Esophagus muscularis mucosa (tissue), 4 donors: ENCODE data around the gene CCL15. TPM values are rescaled to one million over a fixed set of nuclear protein-coding genes. Genes with fewer than 3 reads are reported as not detected.
"Not testable (repeated sequence)": the region's sequence is repeated elsewhere in the genome, so short reads cannot be mapped to it uniquely, and the experiment has no call there.

ENCODE experiments used
- DNase-seq: peaks from one replicate; pipeline ENCODE4 v3.0.0-alpha.2; 2017; ENCODE audit errors: extremely low spot score
- H3K27ac ChIP-seq, 4 donors: fragments of 200-600 bp; sonication (generic); replicated peaks in 1 of 4; 1 replicate in 3 of 4; 2 replicates in 1 of 4; pipeline ENCODE4 v1.5.1; 2016 to 2019; ENCODE audit warnings: mild to moderate bottlenecking in 1 of 4
- H3K27me3 ChIP-seq, 4 donors: fragments of 200-600 bp; sonication (generic); one replicate each; pipeline versions ENCODE4 v1.5.1 to v1.6.0; 2016 to 2019
- H3K36me3 ChIP-seq, 4 donors: fragments of 200-600 bp; sonication (generic); one replicate each; pipeline ENCODE4 v1.5.1; 2016 to 2019
- H3K4me1 ChIP-seq, 4 donors: fragments of 200-600 bp; sonication (generic); one replicate each; pipeline ENCODE4 v1.5.1; 2016 to 2019
- H3K4me3 ChIP-seq, 4 donors: fragments of 200-600 bp; sonication (generic); 1 replicate in 2 of 4; 2 replicates in 2 of 4; pipeline ENCODE4 v1.5.1; 2016 to 2019; ENCODE audit warnings: mild to moderate bottlenecking in 4 of 4, moderate library complexity in 1 of 4
- H3K9me3 ChIP-seq, 4 donors: fragments of 200-600 bp; sonication (generic); 1 replicate in 3 of 4; 2 replicates in 1 of 4; pipeline ENCODE4 v1.5.1; 2016 to 2019
- EP300 ChIP-seq: sonication (generic); formaldehyde crosslinking; IDR thresholded peaks from one replicate; pipeline ENCODE4 v1.6.1; 2017; ENCODE audit warnings: antibody characterized with exemption
- POLR2A ChIP-seq: fragments of 450-650 bp; IDR thresholded peaks from one replicate; pipeline ENCODE4 v1.6.1; 2017; ENCODE audit warnings: antibody characterized with exemption, moderate library complexity, mild to moderate bottlenecking, low read depth
- POLR2AphosphoS5 ChIP-seq, 2 donors: sonication (generic); formaldehyde crosslinking; IDR thresholded peaks; one replicate each; pipeline ENCODE4 v1.6.1; 2017; ENCODE audit warnings: antibody characterized with exemption in 2 of 2
- WGBS: methylation state at CpG from one replicate; pipeline ENCODE4 v1.1.5; 2018; 5-methylcytosine and 5-hydroxymethylcytosine counted together
- intact Hi-C: fragments of 100-400 bp; cut with DNase I; formaldehyde crosslinking; loops from one replicate; pipeline ENCODE4 v1.15.1; 2023
- total RNA-seq, 4 donors: library from RNA; depleted of rRNA; stranded (reverse); fragments of >200 nt; gene quantifications; one replicate each; pipeline versions ENCODE4 v1.1.0 to v1.2.1, GENCODE V29; 2016
- TF ChIP-seq, protein P1 (sequence below), 3 experiments: fragments of 200-600 bp in 2 of 3; fragments of 450-650 bp in 1 of 3; sonication (generic) in 2 of 3; IDR thresholded peaks; one replicate each; pipeline ENCODE4 v1.5.1; 2017 to 2019; ENCODE audit warnings: antibody characterized with exemption in 3 of 3, mild to moderate bottlenecking in 2 of 3, moderate library complexity in 1 of 3

CCL15 gene
- total RNA-seq, 4 donors from 2014 or later: not detected

DNA sequence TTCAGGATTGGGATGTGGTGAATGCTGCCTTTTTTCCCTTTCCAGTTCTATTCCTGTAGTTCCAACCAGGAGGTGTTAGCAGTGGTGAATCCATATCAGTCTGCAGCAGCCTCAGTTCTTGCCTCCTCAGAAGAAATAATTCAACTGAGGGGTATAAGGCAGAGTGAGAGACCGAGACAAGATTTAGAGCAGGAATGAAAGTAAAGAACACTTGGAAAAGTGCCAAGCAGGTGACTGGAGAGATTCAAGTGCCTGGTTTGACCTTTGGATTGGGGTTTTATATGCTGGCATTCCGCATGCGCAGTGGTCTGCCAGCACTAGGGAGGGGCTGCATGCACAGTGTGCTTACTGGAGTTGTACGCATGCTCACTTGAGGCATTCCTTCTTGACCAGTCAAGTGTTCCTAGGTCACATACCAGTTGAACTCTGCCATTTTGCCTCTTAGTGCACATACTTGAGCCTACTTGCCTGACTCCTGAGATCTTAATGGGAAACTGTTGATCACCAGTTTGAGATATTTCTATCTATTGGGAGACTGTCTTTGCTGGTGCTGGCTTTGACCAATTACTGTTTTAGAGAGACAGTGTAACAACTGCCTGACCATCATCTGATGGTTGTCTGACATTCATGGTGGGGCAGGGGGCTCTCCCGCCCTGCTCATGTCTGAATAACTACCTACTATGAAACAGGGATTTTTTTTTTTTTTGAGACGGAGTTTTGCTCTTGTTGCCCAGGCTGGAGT, 680 bp upstream of the CCL15 start:
- H3K27ac ChIP-seq: no peak overlapping the region
- 74% methylated on average over 6 of the region's 6 CpGs for WGBS
- no peak overlapping the region for H3K4me3 ChIP-seq
- no peaks in the 10 kb centered on the region for H3K36me3 ChIP-seq
- no peak for DNase-seq
- H3K27me3 ChIP-seq: peaks cover 0 to 20% (median 0%) of the 10 kb centered on the region in 4 donors
- no peak for TF ChIP-seq POLR2AphosphoS5 (IDR thresholded peaks at IDR 0.05)
- TF ChIP-seq, protein P1, sequence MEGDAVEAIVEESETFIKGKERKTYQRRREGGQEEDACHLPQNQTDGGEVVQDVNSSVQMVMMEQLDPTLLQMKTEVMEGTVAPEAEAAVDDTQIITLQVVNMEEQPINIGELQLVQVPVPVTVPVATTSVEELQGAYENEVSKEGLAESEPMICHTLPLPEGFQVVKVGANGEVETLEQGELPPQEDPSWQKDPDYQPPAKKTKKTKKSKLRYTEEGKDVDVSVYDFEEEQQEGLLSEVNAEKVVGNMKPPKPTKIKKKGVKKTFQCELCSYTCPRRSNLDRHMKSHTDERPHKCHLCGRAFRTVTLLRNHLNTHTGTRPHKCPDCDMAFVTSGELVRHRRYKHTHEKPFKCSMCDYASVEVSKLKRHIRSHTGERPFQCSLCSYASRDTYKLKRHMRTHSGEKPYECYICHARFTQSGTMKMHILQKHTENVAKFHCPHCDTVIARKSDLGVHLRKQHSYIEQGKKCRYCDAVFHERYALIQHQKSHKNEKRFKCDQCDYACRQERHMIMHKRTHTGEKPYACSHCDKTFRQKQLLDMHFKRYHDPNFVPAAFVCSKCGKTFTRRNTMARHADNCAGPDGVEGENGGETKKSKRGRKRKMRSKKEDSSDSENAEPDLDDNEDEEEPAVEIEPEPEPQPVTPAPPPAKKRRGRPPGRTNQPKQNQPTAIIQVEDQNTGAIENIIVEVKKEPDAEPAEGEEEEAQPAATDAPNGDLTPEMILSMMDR (IDR thresholded peaks at IDR 0.05): no peak
- no peak for TF ChIP-seq POLR2A
- TF ChIP-seq EP300: no peak
- no peaks in the 10 kb centered on the region for H3K4me1 ChIP-seq
- intact Hi-C loops: no loop called here
- no peaks in the 10 kb centered on the region for H3K9me3 ChIP-seq

DNA sequence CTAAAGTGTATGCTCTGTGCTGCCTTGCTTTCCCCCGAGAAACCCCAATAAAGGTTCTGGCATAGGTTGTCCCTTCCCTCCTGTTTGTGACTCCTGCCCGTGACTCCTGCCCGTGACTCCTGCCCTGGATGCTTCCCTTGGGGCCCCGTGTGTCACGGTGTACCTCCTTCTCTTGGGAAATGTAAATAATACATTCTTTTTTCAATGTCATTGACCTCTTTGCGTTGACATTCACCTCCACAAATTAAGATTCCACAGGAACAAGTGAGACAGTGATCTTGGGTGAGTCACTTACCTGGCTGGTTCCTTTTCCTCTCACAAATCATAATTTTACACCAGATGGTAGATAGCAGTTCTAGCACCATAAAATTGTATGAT, 632 bp downstream of the CCL15 start:
- 65% methylated on average over 6 of the region's 6 CpGs for WGBS
- peaks cover 0 to 20% (median 0%) of the 10 kb centered on the region in 4 donors for H3K27me3 ChIP-seq
- DNase-seq: no peak
- H3K36me3 ChIP-seq: no peaks in the 10 kb centered on the region
- H3K4me1 ChIP-seq: no peaks in the 10 kb centered on the region
- TF ChIP-seq, protein P1 (IDR thresholded peaks at IDR 0.05): no peak
- TF ChIP-seq EP300 (no peak), POLR2A (no peak)
- intact Hi-C loops: no loop called here
- no peak overlapping the region for H3K27ac ChIP-seq
- no peak overlapping the region for H3K4me3 ChIP-seq
- H3K9me3 ChIP-seq: no peaks in the 10 kb centered on the region

DNA sequence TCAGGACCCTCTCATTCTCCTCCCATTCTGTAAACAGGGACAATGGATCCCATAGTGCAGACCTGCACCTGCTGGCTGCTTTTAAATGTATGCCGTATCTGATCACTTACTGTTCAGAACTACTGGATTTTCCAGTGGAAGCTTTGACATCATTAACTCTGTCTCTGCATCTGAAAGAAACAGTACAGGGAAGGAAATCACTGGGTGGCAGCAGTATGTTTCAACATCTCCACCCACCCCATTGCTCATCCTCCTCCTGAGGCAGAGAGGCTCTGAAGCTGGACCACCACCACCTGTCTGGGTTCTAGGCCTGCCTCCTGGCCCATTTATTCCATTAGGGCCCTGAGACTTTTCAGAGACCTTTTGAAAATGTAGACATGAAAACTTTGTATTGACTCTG, 2.6 kb downstream of the CCL15 start:
- peaks cover 0 to 8% (median 0%) of the 10 kb centered on the region in 4 donors for H3K9me3 ChIP-seq
- H3K27ac ChIP-seq: no peak overlapping the region
- H3K4me1 ChIP-seq: no peaks in the 10 kb centered on the region
- H3K4me3 ChIP-seq: no peak overlapping the region
- WGBS: 69% methylated on average over 1 of the region's 1 CpG
- H3K36me3 ChIP-seq: no peaks in the 10 kb centered on the region
- intact Hi-C loops: no loop called here
- peaks cover 0 to 20% (median 0%) of the 10 kb centered on the region in 4 donors for H3K27me3 ChIP-seq
- no peak for DNase-seq
- TF ChIP-seq POLR2AphosphoS5 (IDR thresholded peaks at IDR 0.05) (no peak), POLR2A (no peak), EP300 (no peak)
- TF ChIP-seq, protein P1 (IDR thresholded peaks at IDR 0.05): no peak

DNA sequence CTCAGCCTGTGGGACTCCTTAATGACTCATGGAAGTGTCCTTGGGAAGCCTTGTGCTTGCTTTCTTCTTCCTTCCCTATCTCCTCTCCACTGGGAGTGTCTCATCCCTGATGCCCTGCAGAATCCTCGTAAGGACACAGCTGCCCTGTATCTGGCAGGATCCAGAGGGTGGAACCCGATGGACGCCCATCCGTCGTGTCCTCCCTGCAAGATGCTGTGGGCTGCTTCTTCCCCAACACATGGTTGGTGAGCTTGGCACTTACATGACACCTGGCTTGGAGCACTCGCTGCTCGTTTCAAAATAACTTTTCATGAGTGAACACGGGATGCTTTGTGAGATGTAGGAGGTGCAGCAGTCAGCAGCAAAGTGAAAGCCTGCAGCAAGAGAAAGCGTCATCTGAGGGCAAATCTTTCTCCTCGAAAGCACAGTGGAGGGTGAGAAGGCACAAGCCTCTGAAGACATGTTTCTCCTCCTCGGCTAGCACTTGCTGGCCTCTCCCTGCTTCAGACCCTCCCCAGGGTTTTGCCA, 3.3 kb downstream of the CCL15 start:
- 80% methylated on average over 11 of the region's 11 CpGs for WGBS
- peak; percentile 90 for DNase-seq
- H3K4me3 ChIP-seq: no peak overlapping the region
- H3K27ac ChIP-seq: no peak overlapping the region
- no peaks in the 10 kb centered on the region for H3K4me1 ChIP-seq
- TF ChIP-seq EP300: no peak
- TF ChIP-seq POLR2A: no peak
- no peak for TF ChIP-seq POLR2AphosphoS5 (IDR thresholded peaks at IDR 0.05)
- TF ChIP-seq, protein P1 (IDR thresholded peaks at IDR 0.05): no peak
- peaks cover 0 to 16% (median 0%) of the 10 kb centered on the region in 4 donors for H3K27me3 ChIP-seq
- H3K9me3 ChIP-seq: peaks cover 0 to 8% (median 0%) of the 10 kb centered on the region in 4 donors
- no peaks in the 10 kb centered on the region for H3K36me3 ChIP-seq
- intact Hi-C loops: no loop called here

DNA sequence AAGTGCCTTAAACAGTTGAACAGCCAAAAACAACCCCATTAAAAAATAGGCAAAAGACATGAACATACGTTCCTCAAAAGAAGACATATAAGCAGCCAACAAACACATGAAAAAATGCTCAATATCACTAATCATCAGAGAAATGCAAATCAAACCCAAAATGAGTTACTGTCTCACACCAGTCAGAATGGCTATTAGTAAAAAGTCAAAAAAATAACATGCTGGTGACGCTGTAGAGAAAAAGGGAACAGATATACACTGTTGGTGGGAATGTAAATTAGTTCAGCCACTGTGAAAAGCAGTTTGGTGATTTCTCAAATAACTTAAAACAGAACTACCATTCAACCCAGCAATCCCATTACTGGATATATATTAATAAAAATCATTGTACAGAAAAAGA, 6.0 kb downstream of the CCL15 start:
- H3K4me1 ChIP-seq, H3K4me3 ChIP-seq, DNase-seq, intact Hi-C loops, H3K27ac ChIP-seq, H3K36me3 ChIP-seq, H3K9me3 ChIP-seq: not testable (repeated sequence)
- H3K27me3 ChIP-seq: peaks cover 0 to 24% (median 0%) of the 10 kb centered on the region in 4 donors
- 79% methylated on average over 2 of the region's 2 CpGs for WGBS
